AG09319 (cell line): ENCODE measurements around the gene PODXL2.
"Not testable (repeated sequence)": the region's sequence is repeated elsewhere in the genome, so short reads cannot be mapped to it uniquely, and the experiment has no call there.

Experiments used
- DNase-seq: peaks from one replicate; pipeline ENCODE4 v3.0.0-alpha.2; 2010; ENCODE audit warnings: low read depth; ENCODE audit errors: extremely low read depth
- CTCF ChIP-seq: IDR thresholded peaks from 2 replicates; pipeline ENCODE4 v1.5.1; 2011; ENCODE audit warnings: low read depth, mild to moderate bottlenecking, inconsistent platforms, low read length, moderate library complexity

The PODXL2 gene

GRCh38 chr3:127597020-127597771 is 31.8 kb upstream of the PODXL2 start:
- no peak for TF ChIP-seq CTCF
- no peak for DNase-seq

- TF ChIP-seq CTCF: no peak
- DNase-seq: no peak
Measured at GRCh38 chr3:127598841-127599570, 30.0 kb upstream of the PODXL2 start.

- TF ChIP-seq CTCF: no peak
- DNase-seq: no peak
Measured at GRCh38 chr3:127600749-127601456, 28.1 kb upstream of the PODXL2 start.

GRCh38 chr3:127604035-127604434 is 24.9 kb upstream of the PODXL2 start:
- TF ChIP-seq CTCF: no peak

GRCh38 chr3:127604546-127605165 is 24.3 kb upstream of the PODXL2 start:
- no peak for DNase-seq
- no peak for TF ChIP-seq CTCF

More at GRCh38 chr3:127604035-127604434, 24.9 kb upstream of the PODXL2 start:
- no peak for DNase-seq

- DNase-seq: not testable (repeated sequence)
Measured at GRCh38 chr3:127605547-127605946, 23.4 kb upstream of the PODXL2 start.

GRCh38 chr3:127606086-127606805 is 22.7 kb upstream of the PODXL2 start:
- TF ChIP-seq CTCF: no peak
- no peak for DNase-seq
